Heart left ventricle (tissue), 13 donors: ENCODE measurements around the gene ADAD1.

Source experiments
- POLR2A ChIP-seq, 2 donors: fragments of 450-650 bp; IDR thresholded peaks; one replicate each; pipeline ENCODE4 v1.6.1; 2017; ENCODE audit warnings: antibody characterized with exemption in 2 of 2, mild to moderate bottlenecking in 2 of 2, moderate library complexity in 2 of 2
- TF ChIP-seq, protein P1 (sequence below), 12 donors: fragments of 200-600 bp; sonication (generic) in 4 of 12; IDR thresholded peaks; one replicate each; pipeline versions ENCODE4 v1.5.0 to v1.8.0; 2018 to 2022; ENCODE audit warnings: antibody characterized with exemption in 12 of 12, mild to moderate bottlenecking in 5 of 12
- donor health status: ischemic (EF 13 %, LVEDD 7.1; RV severe dilation, severe dysfunction).
- donor health status: DM: no; HTN: yes; CAD: no.
- donor health status: DM: no; HTN: no; CAD: no.
- donor health status: ischemic (EF 25% LVEDD 6.9; RV normal size, moderate dysfunction).
- donor health status: ischemic (EF 25% LVEDD 5.7; RV mildly dilated, moderate dysfunction).
- donor health status: ischemic (EF 35%, LVEDD 5.7; RV mildly dilated, moderate dysfunction).
- donor health status: nonischemic (EF 11% LVEDD 7.7; RV severe dilation, severe dysfunction).
- donor health status: DM: yes; HTN: yes; CAD: no.
- donor health status: PGD.
- donor health status: ischemic (EF 29% LVEDD 5.4; RV normal size, mild dysfunction).
- donor health status: nonischemic (EF 23%, LVEDD 6.1; RV moderate dilation, normal function).

DNA sequence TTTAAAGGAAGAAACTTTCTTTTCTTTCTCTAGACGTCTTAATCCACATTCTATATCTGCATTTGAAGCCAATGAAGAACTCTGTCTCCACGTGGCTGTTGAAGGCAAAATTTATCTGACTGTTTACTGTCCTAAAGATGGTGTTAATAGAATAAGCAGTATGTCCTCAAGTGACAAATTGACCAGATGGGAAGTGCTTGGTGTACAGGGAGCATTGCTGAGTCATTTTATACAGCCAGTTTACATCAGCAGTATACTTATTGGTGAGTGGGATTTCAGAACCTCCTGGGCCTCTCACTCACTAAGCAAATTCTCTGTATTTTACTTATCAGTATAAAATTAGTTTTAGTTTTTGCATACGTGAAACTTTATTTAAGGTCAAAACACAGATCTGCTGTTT lies 33.7 kb downstream of the ADAD1 start:
- TF ChIP-seq, protein P1, sequence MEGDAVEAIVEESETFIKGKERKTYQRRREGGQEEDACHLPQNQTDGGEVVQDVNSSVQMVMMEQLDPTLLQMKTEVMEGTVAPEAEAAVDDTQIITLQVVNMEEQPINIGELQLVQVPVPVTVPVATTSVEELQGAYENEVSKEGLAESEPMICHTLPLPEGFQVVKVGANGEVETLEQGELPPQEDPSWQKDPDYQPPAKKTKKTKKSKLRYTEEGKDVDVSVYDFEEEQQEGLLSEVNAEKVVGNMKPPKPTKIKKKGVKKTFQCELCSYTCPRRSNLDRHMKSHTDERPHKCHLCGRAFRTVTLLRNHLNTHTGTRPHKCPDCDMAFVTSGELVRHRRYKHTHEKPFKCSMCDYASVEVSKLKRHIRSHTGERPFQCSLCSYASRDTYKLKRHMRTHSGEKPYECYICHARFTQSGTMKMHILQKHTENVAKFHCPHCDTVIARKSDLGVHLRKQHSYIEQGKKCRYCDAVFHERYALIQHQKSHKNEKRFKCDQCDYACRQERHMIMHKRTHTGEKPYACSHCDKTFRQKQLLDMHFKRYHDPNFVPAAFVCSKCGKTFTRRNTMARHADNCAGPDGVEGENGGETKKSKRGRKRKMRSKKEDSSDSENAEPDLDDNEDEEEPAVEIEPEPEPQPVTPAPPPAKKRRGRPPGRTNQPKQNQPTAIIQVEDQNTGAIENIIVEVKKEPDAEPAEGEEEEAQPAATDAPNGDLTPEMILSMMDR (IDR thresholded peaks at IDR 0.05) = no peak
- TF ChIP-seq POLR2A (IDR thresholded peaks at IDR 0.05) = no peak
